Thoracic aorta (tissue), 2 donors: ENCODE measurements around the gene CHST1. TPM values are rescaled to one million over a fixed set of nuclear protein-coding genes. Genes with fewer than 3 reads are reported as not detected.

Experiments used
- ATAC-seq: fragments of 150-250 bp; one replicate; pipeline ENCODE4 v1.8.0; 2017; ENCODE audit warnings: low read depth; ENCODE audit not compliant: insufficient number of reproducible peaks, low FRiP score
- DNase-seq: peaks from one replicate; pipeline ENCODE4 v3.0.0-alpha.2; 2020; ENCODE audit warnings: low spot score
- H3K27ac ChIP-seq, 2 donors: fragments of 200-600 bp; sonication (generic); 1 replicate in 1 of 2; 2 replicates in 1 of 2; pipeline ENCODE4 v1.5.1; 2016; ENCODE audit warnings: mild to moderate bottlenecking in 2 of 2, moderate library complexity in 2 of 2
- H3K27me3 ChIP-seq: fragments of 200-600 bp; sonication (generic); replicated peaks from 2 replicates; pipeline ENCODE4 v1.6.0; 2016; ENCODE audit warnings: mild to moderate bottlenecking; ENCODE audit not compliant: insufficient read depth
- H3K36me3 ChIP-seq: fragments of 200-600 bp; sonication (generic); one replicate; pipeline ENCODE4 v1.5.1; 2016
- H3K4me1 ChIP-seq, 2 donors: fragments of 200-600 bp; sonication (generic); 1 replicate in 1 of 2; 2 replicates in 1 of 2; pipeline versions ENCODE4 v1.5.1 to v1.6.0; 2016; ENCODE audit warnings: low read depth in 2 of 2, mild to moderate bottlenecking in 1 of 2; ENCODE audit not compliant: control insufficient read depth in 1 of 2
- H3K4me3 ChIP-seq: fragments of 200-600 bp; sonication (generic); 2 replicates; pipeline ENCODE4 v1.5.1; 2016; ENCODE audit warnings: mild to moderate bottlenecking
- H3K9me3 ChIP-seq: fragments of 200-600 bp; sonication (generic); 2 replicates; pipeline ENCODE4 v1.5.1; 2016
- total RNA-seq, 2 donors: library from RNA; depleted of rRNA; stranded (reverse); fragments of >200 nt; gene quantifications; one replicate each; pipeline versions ENCODE4 v1.1.0 to v1.2.3, GENCODE V29; 2016
- TF ChIP-seq, protein P1 (sequence below): fragments of 200-600 bp; sonication (generic); IDR thresholded peaks from one replicate; pipeline ENCODE4 v1.5.1; 2019; ENCODE audit warnings: antibody characterized with exemption

CHST1 gene
- total RNA-seq, 2 donors from 2014 or later, result 48.7 to 50.2 TPM

DNA sequence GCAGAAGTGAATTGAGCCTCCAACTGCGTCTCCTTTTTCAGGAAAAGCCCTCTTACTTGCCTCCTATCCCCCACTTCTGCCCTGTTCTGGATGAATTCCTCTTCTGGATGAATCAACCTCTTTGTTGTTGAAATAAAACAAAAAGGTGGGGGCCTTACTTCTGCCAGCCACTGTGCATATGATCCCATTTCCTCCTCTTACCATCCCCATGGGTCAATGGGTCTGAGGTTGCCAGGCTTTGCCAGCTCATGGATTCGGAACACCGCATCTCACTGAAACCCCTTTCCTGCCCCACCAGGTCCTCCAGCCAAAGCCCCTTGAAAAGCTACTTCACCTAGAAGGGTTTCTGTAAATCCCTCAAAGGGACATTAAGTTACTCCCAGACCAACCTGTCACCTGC, 3.7 kb upstream of the CHST1 start:
- Histone ChIP-seq H3K9me3 (no peaks in the 10 kb centered on the region), H3K4me3 (no peak overlapping the region), H3K36me3 (no peaks in the 10 kb centered on the region), H3K27ac (no peak overlapping the region), H3K4me1 (peaks cover 6 to 11% of the 10 kb centered on the region in 2 donors), H3K27me3 (no peaks in the 10 kb centered on the region)
- TF ChIP-seq, protein P1, sequence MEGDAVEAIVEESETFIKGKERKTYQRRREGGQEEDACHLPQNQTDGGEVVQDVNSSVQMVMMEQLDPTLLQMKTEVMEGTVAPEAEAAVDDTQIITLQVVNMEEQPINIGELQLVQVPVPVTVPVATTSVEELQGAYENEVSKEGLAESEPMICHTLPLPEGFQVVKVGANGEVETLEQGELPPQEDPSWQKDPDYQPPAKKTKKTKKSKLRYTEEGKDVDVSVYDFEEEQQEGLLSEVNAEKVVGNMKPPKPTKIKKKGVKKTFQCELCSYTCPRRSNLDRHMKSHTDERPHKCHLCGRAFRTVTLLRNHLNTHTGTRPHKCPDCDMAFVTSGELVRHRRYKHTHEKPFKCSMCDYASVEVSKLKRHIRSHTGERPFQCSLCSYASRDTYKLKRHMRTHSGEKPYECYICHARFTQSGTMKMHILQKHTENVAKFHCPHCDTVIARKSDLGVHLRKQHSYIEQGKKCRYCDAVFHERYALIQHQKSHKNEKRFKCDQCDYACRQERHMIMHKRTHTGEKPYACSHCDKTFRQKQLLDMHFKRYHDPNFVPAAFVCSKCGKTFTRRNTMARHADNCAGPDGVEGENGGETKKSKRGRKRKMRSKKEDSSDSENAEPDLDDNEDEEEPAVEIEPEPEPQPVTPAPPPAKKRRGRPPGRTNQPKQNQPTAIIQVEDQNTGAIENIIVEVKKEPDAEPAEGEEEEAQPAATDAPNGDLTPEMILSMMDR, result no peak
- no peak for ATAC-seq
- no peak for DNase-seq

DNA sequence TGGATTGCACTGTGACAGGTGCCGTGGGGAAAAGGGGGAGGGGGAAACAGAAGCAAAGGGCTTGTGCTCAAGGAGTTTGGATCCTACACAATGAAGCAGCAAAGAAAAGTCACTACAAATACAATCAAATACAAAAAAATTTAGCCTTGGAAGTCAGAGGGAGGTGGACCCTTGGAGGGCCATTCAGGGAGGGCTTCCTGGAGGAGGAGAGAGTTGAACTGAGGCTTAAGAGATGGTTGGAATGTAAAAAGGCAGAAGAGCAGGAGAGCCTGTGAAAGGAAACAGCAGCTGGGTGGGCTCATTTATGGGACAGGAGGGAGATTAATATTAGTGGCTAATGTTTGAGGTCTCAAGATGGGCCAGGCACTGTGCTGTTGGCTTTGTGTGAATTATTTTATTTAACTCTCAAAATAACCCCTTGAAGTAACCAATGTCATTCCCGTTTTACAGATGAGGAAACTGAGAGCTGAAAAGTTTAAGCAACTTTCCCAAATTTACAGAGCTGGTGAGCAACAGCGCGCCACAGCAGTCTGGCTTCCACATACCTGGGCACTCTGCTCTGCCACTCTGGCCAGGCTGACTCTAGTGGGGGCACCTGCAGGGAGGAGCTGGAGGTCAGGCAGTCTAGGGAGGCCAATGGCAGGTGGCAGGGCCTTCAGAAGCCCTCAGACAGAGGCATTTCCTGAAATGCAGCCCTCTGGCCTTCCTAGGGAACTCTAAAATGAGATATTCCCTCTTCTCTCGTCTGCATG, 2.7 kb upstream of the CHST1 start:
- Histone ChIP-seq H3K4me1 (peaks cover 13 to 16% of the 10 kb centered on the region in 2 donors), H3K9me3 (no peaks in the 10 kb centered on the region), H3K4me3 (no peak overlapping the region), H3K27me3 (no peaks in the 10 kb centered on the region), H3K36me3 (no peaks in the 10 kb centered on the region), H3K27ac (no peak overlapping the region)
- DNase-seq (no peak), ATAC-seq (no peak)
- TF ChIP-seq, protein P1, result no peak

DNA sequence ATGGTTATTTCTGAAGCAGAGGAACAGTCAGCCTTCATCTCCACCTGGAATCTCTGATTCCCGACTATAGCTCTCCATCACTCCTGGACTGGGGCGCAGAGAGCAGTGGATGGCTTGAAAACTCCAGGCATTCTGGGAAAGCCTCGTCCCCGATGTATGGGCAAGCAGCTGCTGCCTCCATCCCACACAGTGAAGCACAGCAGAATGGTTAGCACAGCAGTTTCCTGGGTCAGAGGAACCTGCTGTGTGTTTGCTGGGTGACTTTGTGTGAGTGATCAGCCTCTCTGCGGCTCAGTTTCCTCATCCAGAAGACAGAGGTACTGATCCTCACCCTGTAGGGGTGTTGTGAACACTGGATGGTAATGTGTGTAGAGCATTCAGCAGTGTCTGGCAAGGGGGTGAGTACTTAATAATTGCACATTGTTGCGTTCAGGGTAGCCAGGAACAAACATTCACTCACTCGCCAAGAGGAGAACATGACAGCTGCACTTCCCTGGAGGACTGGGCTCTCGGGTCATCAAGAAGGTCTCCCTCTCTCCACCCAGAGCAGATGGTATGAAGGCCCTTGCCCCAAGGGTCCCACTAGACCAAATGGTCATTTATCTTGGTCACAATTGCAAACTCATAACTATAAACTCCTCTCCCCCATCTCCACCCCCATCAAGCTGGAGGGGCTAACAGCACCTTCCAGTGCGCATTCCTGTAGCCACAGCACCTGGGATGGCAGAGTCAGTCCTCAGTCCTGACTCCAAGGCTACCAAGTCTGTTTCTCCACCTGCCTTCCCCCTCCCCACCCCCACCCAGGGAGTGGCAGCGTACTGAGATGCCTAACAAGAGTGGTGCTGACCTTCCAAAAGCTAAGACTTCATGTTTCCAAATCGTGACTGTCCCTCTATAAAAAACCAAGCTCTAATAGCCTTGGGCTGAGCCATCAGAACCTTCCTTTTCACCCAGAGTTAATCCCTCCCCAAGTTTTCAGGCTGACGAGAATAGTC, 1.5 kb upstream of the CHST1 start:
- ATAC-seq (no peak), DNase-seq (no peak)
- H3K4me3 ChIP-seq, result no peak overlapping the region
- no peak overlapping the region for H3K27ac ChIP-seq
- peaks cover 13 to 28% of the 10 kb centered on the region in 2 donors for H3K4me1 ChIP-seq
- H3K27me3 ChIP-seq, result no peaks in the 10 kb centered on the region
- H3K36me3 ChIP-seq, result no peaks in the 10 kb centered on the region
- no peaks in the 10 kb centered on the region for H3K9me3 ChIP-seq
- TF ChIP-seq, protein P1, result no peak

DNA sequence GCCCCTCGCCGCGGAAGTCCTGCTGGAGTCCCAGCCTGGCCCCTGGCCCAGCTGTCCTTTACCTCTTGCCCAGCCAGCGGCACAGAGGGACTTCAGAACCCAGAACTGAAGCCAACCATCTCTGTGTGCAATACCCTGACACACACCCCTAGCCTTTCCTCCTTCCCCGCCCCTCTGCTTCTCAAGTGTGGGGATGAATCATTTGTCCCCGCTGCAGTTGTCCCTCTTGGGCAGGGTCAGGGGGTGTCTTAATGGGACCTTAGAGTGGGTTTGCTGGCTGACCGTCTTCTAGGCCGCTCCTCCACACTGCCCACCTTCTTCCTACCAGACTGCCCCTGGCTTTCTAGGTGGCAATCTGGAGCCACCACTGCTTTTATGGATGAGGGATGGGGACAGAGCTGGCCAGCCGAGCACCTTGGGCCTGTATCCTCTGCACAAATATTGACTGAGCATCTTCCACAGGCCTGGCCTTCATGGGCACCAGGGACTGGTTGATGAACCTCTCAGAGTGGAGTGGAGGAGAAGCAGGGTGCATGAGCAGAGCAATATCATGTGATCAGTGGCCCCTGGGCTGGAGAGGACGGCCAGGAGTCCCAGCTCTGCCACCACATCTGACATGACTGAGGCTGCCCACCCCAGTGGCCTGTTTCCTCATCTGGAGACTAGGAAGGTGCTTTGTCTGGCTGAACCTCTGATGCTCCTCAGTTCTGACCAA, 668 bp upstream of the CHST1 start:
- Histone ChIP-seq H3K9me3 (no peaks in the 10 kb centered on the region), H3K27ac (peak overlapping the region; percentile 55 to 59), H3K36me3 (no peaks in the 10 kb centered on the region), H3K4me1 (peaks cover 13 to 36% of the 10 kb centered on the region in 2 donors), H3K4me3 (peak overlapping the region; percentile 93), H3K27me3 (no peaks in the 10 kb centered on the region)
- peak; percentile 28 for DNase-seq
- ATAC-seq, result peak; percentile 51
- TF ChIP-seq, protein P1, result no peak
